ENCODE measurements around the gene MTFMT.

MTFMT gene

GRCh38 chr15:64981812-64982431 is 47.5 kb downstream of the MTFMT start:
- no peak for DNase-seq

DNA sequence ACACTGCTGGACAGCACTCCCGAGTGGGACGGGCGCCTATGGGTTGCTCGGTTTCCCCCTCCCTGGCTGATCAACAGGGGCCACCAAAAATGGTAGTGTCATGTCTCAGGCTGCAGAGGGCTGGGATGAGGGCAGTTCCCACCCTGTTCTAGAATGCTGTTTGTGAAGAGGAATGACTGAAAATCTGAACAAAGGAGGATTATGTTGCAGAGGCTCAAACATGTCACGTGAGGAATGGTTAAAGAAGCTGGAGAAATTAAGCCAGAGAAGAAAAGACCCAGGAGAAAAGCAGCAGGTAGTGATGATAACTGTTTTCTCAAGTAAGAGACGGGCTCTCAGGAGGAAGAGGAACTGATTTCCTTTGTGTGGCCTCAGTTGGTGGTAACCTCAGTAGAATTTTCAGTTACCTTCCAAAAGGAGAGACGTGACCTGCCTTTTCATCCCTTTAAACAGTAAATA is 50.2 kb downstream of the MTFMT start:
- DNase-seq: no peak

- no peak for DNase-seq
These were observed 54.0 kb downstream of the MTFMT start for GRCh38 chr15:64975390-64975789.

GRCh38 chr15:64970698-64971097 is 58.7 kb downstream of the MTFMT start:
- no peak for DNase-seq

GRCh38 chr15:64969401-64969800 is 60.0 kb downstream of the MTFMT start:
- no peak for DNase-seq

DNA sequence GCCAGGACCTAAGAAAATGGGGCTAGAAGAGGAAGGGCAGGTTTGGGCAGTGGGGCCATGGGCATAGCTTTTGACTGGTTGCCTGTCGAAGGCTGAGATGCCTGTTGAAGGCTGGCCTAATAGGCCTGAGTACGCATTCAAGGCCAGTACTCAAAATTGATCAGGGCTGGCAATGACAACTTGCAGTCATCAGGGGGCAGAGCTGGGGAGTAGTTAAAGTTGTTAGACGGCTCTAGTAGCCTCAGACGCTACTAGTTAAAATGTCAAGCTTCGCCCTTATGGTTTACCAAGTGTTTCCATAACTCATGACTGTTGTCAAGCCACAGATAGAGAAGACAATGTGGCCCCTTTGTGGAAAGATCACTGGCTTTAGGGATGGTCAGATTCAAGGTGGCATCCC is 68.4 kb downstream of the MTFMT start:
- DNase-seq: no peak

DNA sequence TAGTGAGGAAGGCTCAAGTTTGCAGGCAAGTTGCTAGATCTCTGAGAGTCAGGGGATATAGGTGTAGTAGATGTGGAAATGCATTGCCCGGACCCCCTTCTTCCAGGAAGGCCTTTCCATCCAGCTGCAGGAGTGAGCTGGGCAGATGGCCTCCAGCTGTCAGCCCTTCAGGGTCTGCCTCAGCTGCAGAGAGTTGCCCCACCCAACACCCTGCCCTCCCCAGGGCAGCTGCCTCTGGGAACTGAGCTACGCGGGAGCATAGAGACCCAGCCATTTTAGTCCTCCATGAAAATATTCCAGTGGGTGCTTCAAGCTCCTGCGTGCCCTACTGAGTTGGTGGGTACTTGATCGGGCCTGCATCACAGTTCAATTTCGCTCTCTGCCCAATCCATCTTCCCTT is 69.3 kb downstream of the MTFMT start:
- DNase-seq: no peak

DNA sequence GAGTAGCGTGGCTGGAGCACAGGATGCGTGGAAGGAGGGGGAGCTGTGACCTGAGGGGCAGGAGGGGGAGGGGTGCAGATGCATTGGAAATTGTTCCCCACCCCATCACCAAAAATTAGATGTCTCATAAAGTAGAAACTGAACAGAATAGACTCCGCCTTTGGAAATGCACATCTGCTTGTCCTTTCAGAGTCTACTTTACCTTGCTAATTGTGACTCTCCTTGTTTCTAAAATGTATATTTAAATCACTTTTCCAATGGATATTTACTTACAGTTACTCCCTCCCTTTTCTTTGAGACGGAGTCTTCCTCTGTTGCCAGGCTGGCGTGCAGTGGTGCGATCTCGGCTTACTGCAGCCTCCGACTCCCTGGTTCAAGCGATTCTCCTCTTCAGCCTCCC is 70.3 kb downstream of the MTFMT start:
- DNase-seq: no peak

DNA sequence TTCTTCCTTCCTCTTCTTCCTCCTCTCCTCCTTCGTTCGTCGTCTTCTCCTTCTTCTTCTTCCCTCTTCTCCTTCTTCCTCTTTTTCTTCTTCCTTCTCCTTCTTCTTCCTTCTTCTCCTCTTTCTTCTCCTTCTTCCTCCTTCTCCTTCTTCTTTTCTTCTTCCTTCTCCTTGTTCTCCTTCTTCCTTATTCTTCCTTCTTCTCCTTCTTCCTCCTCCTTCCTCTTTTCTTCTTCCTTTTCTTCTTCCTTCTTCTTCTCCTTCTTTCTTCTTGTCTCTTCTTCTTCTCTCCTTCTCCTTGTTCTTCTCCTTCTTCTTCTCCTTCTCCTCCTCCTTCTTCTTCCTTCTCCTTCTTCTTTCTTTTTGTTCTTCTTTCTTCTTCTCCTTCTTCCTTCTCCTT is 75.0 kb downstream of the MTFMT start:
- DNase-seq: no peak

DNA sequence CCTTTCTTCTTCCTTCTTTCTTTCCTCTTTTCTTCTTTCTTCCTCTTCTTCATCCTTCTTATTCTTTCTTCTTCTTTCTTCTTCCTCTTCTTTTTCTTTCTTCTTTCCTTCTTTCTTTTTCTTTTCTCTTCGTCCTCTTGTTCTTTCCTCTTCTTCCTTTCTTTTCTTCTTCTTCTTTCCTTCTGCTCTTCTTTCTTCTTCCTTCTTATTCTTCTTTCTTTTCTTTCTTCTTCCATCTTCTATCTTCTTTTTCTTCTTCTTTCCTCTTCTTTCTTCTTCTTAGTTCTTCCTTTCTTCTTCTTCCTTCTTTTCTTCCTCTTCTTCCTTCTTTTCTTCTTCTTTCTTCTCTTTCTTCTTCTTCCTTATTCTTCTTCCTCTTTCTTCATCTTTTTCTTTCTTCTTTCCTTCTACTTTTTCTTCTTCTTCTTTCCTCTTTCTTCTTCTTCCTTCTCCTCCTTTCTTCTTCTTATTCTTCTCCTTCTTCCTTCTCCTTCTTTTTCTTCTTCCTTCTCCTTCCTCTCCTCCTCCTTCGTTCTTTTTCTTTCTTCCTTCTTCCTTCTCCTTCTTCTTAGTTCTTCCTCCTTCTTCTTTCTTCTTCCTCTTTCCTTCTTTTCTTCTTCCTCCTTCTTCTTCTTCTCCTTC is 77.5 kb downstream of the MTFMT start:
- DNase-seq: no peak

Data from stimulated activated naive CD4-positive, alpha-beta T cell (primary cell).